H9 (cell line): ENCODE data around the gene DHX30. TPM values are rescaled to one million over a fixed set of nuclear protein-coding genes. Genes with fewer than 3 reads are reported as not detected.

ENCODE experiments used
- DNase-seq: peaks from one replicate; pipeline ENCODE4 v3.0.0-alpha.2; 2017
- H2AFZ ChIP-seq: one replicate; pipeline ENCODE4 v1.6.1; 2013; ENCODE audit warnings: mild to moderate bottlenecking, low read length, control low read depth, moderate library complexity
- H2AK5ac ChIP-seq: 2 replicates; pipeline ENCODE4 v1.6.1; 2013; ENCODE audit warnings: low read length, control low read depth, mixed read lengths; ENCODE audit not compliant: insufficient read length
- H2BK120ac ChIP-seq: one replicate; pipeline ENCODE4 v1.6.1; 2013; ENCODE audit warnings: low read depth, mild to moderate bottlenecking, low read length, control low read depth, inconsistent platforms; ENCODE audit not compliant: poor library complexity, severe bottlenecking
- H2BK12ac ChIP-seq: 2 replicates; pipeline ENCODE4 v1.6.1; 2013; ENCODE audit warnings: low read length, control low read depth, mixed read lengths, low read depth; ENCODE audit not compliant: insufficient read length
- H2BK15ac ChIP-seq: 2 replicates; pipeline ENCODE4 v1.6.1; 2013; ENCODE audit warnings: low read depth, low read length, control low read depth
- H2BK20ac ChIP-seq: one replicate; pipeline ENCODE4 v1.6.1; 2013; ENCODE audit warnings: low read depth, mild to moderate bottlenecking, low read length, control low read depth, inconsistent platforms; ENCODE audit not compliant: poor library complexity, severe bottlenecking
- H2BK5ac ChIP-seq: 2 replicates; pipeline ENCODE4 v1.6.1; 2013; ENCODE audit warnings: low read length, control low read depth, mixed read lengths; ENCODE audit not compliant: insufficient read length
- H3K14ac ChIP-seq: 2 replicates; pipeline ENCODE4 v1.6.1; 2013; ENCODE audit warnings: low read length, control low read depth; ENCODE audit not compliant: insufficient read depth
- H3K18ac ChIP-seq: 2 replicates; pipeline ENCODE4 v1.6.1; 2013; ENCODE audit warnings: low read depth, mild to moderate bottlenecking, mixed read lengths, low read length, control low read depth; ENCODE audit not compliant: insufficient read length
- H3K23ac ChIP-seq: 2 replicates; pipeline ENCODE4 v1.6.1; 2013; ENCODE audit warnings: low read length, control low read depth, mixed read lengths, low read depth; ENCODE audit not compliant: insufficient read length
- H3K23me2 ChIP-seq: 2 replicates; pipeline ENCODE4 v1.6.1; 2013; ENCODE audit warnings: low read depth, mild to moderate bottlenecking, mixed read lengths, low read length, control low read depth; ENCODE audit not compliant: insufficient read length, poor library complexity, severe bottlenecking
- H3K27ac ChIP-seq: 2 replicates; pipeline ENCODE4 v1.5.1; 2013; ENCODE audit warnings: low read length, control low read depth, mixed read lengths, low read depth; ENCODE audit not compliant: insufficient read length
- H3K27me3 ChIP-seq: 2 replicates; pipeline ENCODE4 v1.6.1; 2013; ENCODE audit warnings: low read length, control low read depth, inconsistent platforms; ENCODE audit not compliant: insufficient read depth
- H3K4ac ChIP-seq: 2 replicates; pipeline ENCODE4 v1.6.1; 2013; ENCODE audit warnings: low read depth, mild to moderate bottlenecking, control low read depth, inconsistent platforms, low read length, moderate library complexity
- H3K4me1 ChIP-seq: 2 replicates; pipeline ENCODE4 v1.6.1; 2013; ENCODE audit warnings: low read length, control low read depth, inconsistent platforms; ENCODE audit not compliant: insufficient read depth
- H3K4me2 ChIP-seq: 2 replicates; pipeline ENCODE4 v1.6.1; 2013; ENCODE audit warnings: low read length, control low read depth, mixed read lengths; ENCODE audit not compliant: insufficient read length, insufficient read depth
- H3K56ac ChIP-seq: 2 replicates; pipeline ENCODE4 v1.6.1; 2013; ENCODE audit warnings: low read depth, mild to moderate bottlenecking, mixed read lengths, low read length, control low read depth; ENCODE audit not compliant: insufficient read length
- H3K79me1 ChIP-seq: 2 replicates; pipeline ENCODE4 v1.6.1; 2013; ENCODE audit warnings: low read depth, mild to moderate bottlenecking, moderate library complexity, low read length, control low read depth, inconsistent platforms; ENCODE audit not compliant: insufficient read depth, poor library complexity, severe bottlenecking
- H3K79me2 ChIP-seq: 2 replicates; pipeline ENCODE4 v1.6.1; 2013; ENCODE audit warnings: low read length, control low read depth, inconsistent platforms; ENCODE audit not compliant: insufficient read depth
- H3K9ac ChIP-seq: 2 replicates; pipeline ENCODE4 v1.6.1; 2013; ENCODE audit warnings: low read length, control low read depth, mixed read lengths; ENCODE audit not compliant: insufficient read length; ENCODE audit errors: extremely low read depth
- H3K9me3 ChIP-seq: one replicate; pipeline ENCODE4 v1.6.1; 2013; ENCODE audit warnings: low read depth, low read length, inconsistent platforms; ENCODE audit not compliant: control insufficient read depth
- H3T11ph ChIP-seq: one replicate; pipeline ENCODE4 v1.6.1; 2013; ENCODE audit warnings: mild to moderate bottlenecking, low read length, control low read depth, inconsistent platforms
- H4K20me1 ChIP-seq: one replicate; pipeline ENCODE4 v1.6.1; 2013; ENCODE audit not compliant: control insufficient read depth, insufficient read length, insufficient read depth
- H4K5ac ChIP-seq: 2 replicates; pipeline ENCODE4 v1.6.1; 2013; ENCODE audit warnings: low read depth, mild to moderate bottlenecking, mixed read lengths, low read length, control low read depth; ENCODE audit not compliant: insufficient read length
- H4K8ac ChIP-seq: replicated peaks from 2 replicates; pipeline ENCODE4 v1.6.1; 2013; ENCODE audit warnings: low read length, control low read depth, mixed read lengths, low read depth; ENCODE audit not compliant: insufficient read length
- H4K91ac ChIP-seq: 2 replicates; pipeline ENCODE4 v1.6.1; 2013; ENCODE audit warnings: low read depth, mild to moderate bottlenecking, moderate library complexity, mixed read lengths, low read length, control low read depth; ENCODE audit not compliant: insufficient read length
- H3K27ac Mint-ChIP-seq, 3 experiments: 2 replicates in 2 of 3; 3 replicates in 1 of 3; pipeline ENCODE4 v1.8.0; 2020 to 2021; ENCODE audit warnings: mixed read lengths in 3 of 3, mild to moderate bottlenecking in 1 of 3, moderate library complexity in 1 of 3
- H3K27me3 Mint-ChIP-seq: 2 replicates; pipeline ENCODE4 v1.8.0; 2021; ENCODE audit warnings: low read depth, mild to moderate bottlenecking, moderate library complexity, mixed read lengths
- H3K36me3 Mint-ChIP-seq, 3 experiments: 2 replicates in 2 of 3; 3 replicates in 1 of 3; pipeline ENCODE4 v1.8.0; 2020 to 2021; ENCODE audit warnings: low read depth in 3 of 3, mixed read lengths in 3 of 3; ENCODE audit not compliant: insufficient read depth in 1 of 3
- H3K4me1 Mint-ChIP-seq, 2 experiments: 2 replicates each; pipeline ENCODE4 v1.8.0; 2020; ENCODE audit warnings: mixed read lengths in 2 of 2
- H3K4me3 Mint-ChIP-seq, 2 experiments: 2 replicates in 1 of 2; 3 replicates in 1 of 2; pipeline ENCODE4 v1.8.0; 2020 to 2021; ENCODE audit warnings: mild to moderate bottlenecking in 2 of 2, mixed read lengths in 2 of 2, moderate library complexity in 1 of 2
- H3K9me3 Mint-ChIP-seq, 2 experiments: 2 replicates in 1 of 2; 3 replicates in 1 of 2; pipeline ENCODE4 v1.8.0; 2020; ENCODE audit warnings: mild to moderate bottlenecking in 2 of 2, mixed read lengths in 2 of 2, moderate library complexity in 1 of 2
- CTCF ChIP-seq: fragments of 200-600 bp; sonication (generic); conservative IDR thresholded peaks from 3 replicates; pipeline ENCODE4 v1.8.0; 2021; ENCODE audit warnings: antibody characterized with exemption, mild to moderate bottlenecking
- WGBS: extraction: QIAGEN DNeasy Blood & Tissue Kit; methylation state at CpG from one replicate; pipeline ENCODE4 v1.1.7; 2013; ENCODE audit warnings: missing lambda C conversion rate, low lambda C conversion rate, mixed read lengths; ENCODE audit not compliant: insufficient read length; ENCODE audit errors: extremely low coverage; 5-methylcytosine and 5-hydroxymethylcytosine counted together
- total RNA-seq: library from RNA; stranded (reverse); gene quantifications from 2 replicates; pipeline ENCODE4 v1.2.1, GENCODE V29; 2021

The DHX30 gene
- total RNA-seq, 1 experiment from 2014 or later, result 107 TPM

GRCh38 chr3:47804577-47804976 lies 1.6 kb downstream of the DHX30 start:
- Histone ChIP-seq H3K18ac (no peak overlapping the region), H2BK5ac (no peak overlapping the region), H3K4ac (no peak overlapping the region), H3K79me2 (peaks cover 8% of the 10 kb centered on the region; the same call in 1 of the 2 replicates), H3K56ac (no peak overlapping the region), H2BK20ac (no peak overlapping the region), H3K23ac (no peak overlapping the region), H3K4me1 (no peaks in the 10 kb centered on the region), H4K91ac (no peak overlapping the region), H2AK5ac (no peak overlapping the region), H3K4me2 (no peak overlapping the region), H4K5ac (no peak overlapping the region), H2AFZ (no peak overlapping the region), H4K8ac (no peak overlapping the region), H3K14ac (no peak overlapping the region), H3T11ph (no peak overlapping the region), H3K9ac (no peak overlapping the region), H3K9me3 (no peaks in the 10 kb centered on the region), H2BK15ac (no peak overlapping the region), H4K20me1 (no peaks in the 10 kb centered on the region), H3K79me1 (peaks cover 5% of the 10 kb centered on the region), H2BK12ac (no peak overlapping the region), H2BK120ac (no peak overlapping the region), H3K23me2 (peaks cover 10% of the 10 kb centered on the region), H3K27ac (no peak overlapping the region), H3K27me3 (no peaks in the 10 kb centered on the region)
- DNase-seq, result no peak
- H3K4me1 Mint-ChIP-seq, result peaks cover 14 to 19% of the 10 kb centered on the region in 2 experiments
- H3K4me3 Mint-ChIP-seq, result peak overlapping the region; percentile 95 to 99
- no peaks in the 10 kb centered on the region for H3K9me3 Mint-ChIP-seq
- H3K36me3 Mint-ChIP-seq, result peaks cover 10 to 25% (median 13%) of the 10 kb centered on the region in 3 experiments; a peak in 6 of 7 replicates
- TF ChIP-seq CTCF, result no peak
- no CpG with 5 or more reads among the region's 1 CpG for WGBS
- no peak overlapping the region; a peak in 1 of 7 replicates for H3K27ac Mint-ChIP-seq
- H3K27me3 Mint-ChIP-seq, result no peaks in the 10 kb centered on the region
